Mesothelial cell of epicardium (in vitro differentiated cells): ENCODE data around the gene GJA5. TPM values are rescaled to one million over a fixed set of nuclear protein-coding genes. Genes with fewer than 3 reads are reported as not detected.
"Not testable (repeated sequence)": the region's sequence is repeated elsewhere in the genome, so short reads cannot be mapped to it uniquely, and the experiment has no call there.

Source experiments
- DNase-seq, 2 experiments: peaks; one replicate each; pipeline ENCODE4 v3.0.0; 2021; ENCODE audit warnings: low spot score in 2 of 2; ENCODE audit not compliant: unreplicated experiment in 2 of 2
- H3K27ac Mint-ChIP-seq: 2 replicates; pipeline ENCODE4 v1.8.0; 2021; ENCODE audit warnings: mixed read lengths
- H3K27me3 Mint-ChIP-seq: 2 replicates; pipeline ENCODE4 v1.8.0; 2021; ENCODE audit warnings: low read depth, mixed read lengths
- H3K36me3 Mint-ChIP-seq: 2 replicates; pipeline ENCODE4 v1.8.0; 2021; ENCODE audit warnings: mixed read lengths
- H3K4me1 Mint-ChIP-seq: 2 replicates; pipeline ENCODE4 v1.8.0; 2021; ENCODE audit warnings: mixed read lengths
- H3K4me3 Mint-ChIP-seq: 2 replicates; pipeline ENCODE4 v1.8.0; 2021; ENCODE audit warnings: mild to moderate bottlenecking, moderate library complexity, mixed read lengths
- H3K9me3 Mint-ChIP-seq: 2 replicates; pipeline ENCODE4 v1.8.0; 2021; ENCODE audit warnings: mixed read lengths
- CTCF ChIP-seq: fragments of 200-600 bp; sonication (generic); IDR thresholded peaks from one replicate; pipeline ENCODE4 v1.5.0; 2021; ENCODE audit warnings: antibody characterized with exemption; ENCODE audit not compliant: unreplicated experiment
- total RNA-seq: library from RNA; stranded (reverse); gene quantifications from 3 replicates; pipeline ENCODE4 v1.2.1, GENCODE V29; 2021

The GJA5 gene
- total RNA-seq, 1 donor from 2014 or later = 1.3 TPM

GRCh38 chr1:147738739-147739476, 21.5 kb downstream of the GJA5 start:
- H3K27me3 Mint-ChIP-seq = peaks cover 9% of the 10 kb centered on the region
- no peak for TF ChIP-seq CTCF
- no peaks in the 10 kb centered on the region for H3K9me3 Mint-ChIP-seq
- DNase-seq = no peak
- no peak overlapping the region for H3K27ac Mint-ChIP-seq
- H3K4me1 Mint-ChIP-seq = no peaks in the 10 kb centered on the region
- no peak overlapping the region for H3K4me3 Mint-ChIP-seq
- H3K36me3 Mint-ChIP-seq = no peaks in the 10 kb centered on the region

- H3K36me3 Mint-ChIP-seq = no peaks in the 10 kb centered on the region
- no peak overlapping the region for H3K27ac Mint-ChIP-seq
- H3K4me1 Mint-ChIP-seq = no peaks in the 10 kb centered on the region
- no peak for TF ChIP-seq CTCF
- no peak overlapping the region for H3K4me3 Mint-ChIP-seq
- no peaks in the 10 kb centered on the region for H3K9me3 Mint-ChIP-seq
- peaks cover 9% of the 10 kb centered on the region for H3K27me3 Mint-ChIP-seq
- no peak for DNase-seq
Measured at GRCh38 chr1:147738129-147738528, 22.3 kb downstream of the GJA5 start.

GRCh38 chr1:147736883-147737282, 23.5 kb downstream of the GJA5 start:
- H3K36me3 Mint-ChIP-seq = no peaks in the 10 kb centered on the region
- TF ChIP-seq CTCF = no peak
- H3K27ac Mint-ChIP-seq = no peak overlapping the region
- H3K4me3 Mint-ChIP-seq = no peak overlapping the region
- no peaks in the 10 kb centered on the region for H3K9me3 Mint-ChIP-seq
- peaks cover 9% of the 10 kb centered on the region for H3K27me3 Mint-ChIP-seq
- H3K4me1 Mint-ChIP-seq = no peaks in the 10 kb centered on the region
- DNase-seq = no peak

- H3K36me3 Mint-ChIP-seq = no peaks in the 10 kb centered on the region
- no peak overlapping the region for H3K27ac Mint-ChIP-seq
- no peak for DNase-seq
- no peak for TF ChIP-seq CTCF
- no peaks in the 10 kb centered on the region for H3K4me1 Mint-ChIP-seq
- H3K9me3 Mint-ChIP-seq = peaks cover 4% of the 10 kb centered on the region
- H3K27me3 Mint-ChIP-seq = peaks cover 4% of the 10 kb centered on the region
- H3K4me3 Mint-ChIP-seq = no peak overlapping the region
Measured at GRCh38 chr1:147735423-147735822, 25.0 kb downstream of the GJA5 start.

GRCh38 chr1:147734291-147734841, 26.0 kb downstream of the GJA5 start:
- H3K27ac Mint-ChIP-seq, H3K27me3 Mint-ChIP-seq, H3K4me3 Mint-ChIP-seq, H3K4me1 Mint-ChIP-seq, H3K9me3 Mint-ChIP-seq, DNase-seq, H3K36me3 Mint-ChIP-seq: not testable (repeated sequence)

GRCh38 chr1:147729315-147729714, 31.1 kb downstream of the GJA5 start:
- peaks cover 5% of the 10 kb centered on the region for H3K27me3 Mint-ChIP-seq
- no peaks in the 10 kb centered on the region for H3K36me3 Mint-ChIP-seq
- H3K9me3 Mint-ChIP-seq = peaks cover 4% of the 10 kb centered on the region
- no peak for DNase-seq
- no peak overlapping the region for H3K27ac Mint-ChIP-seq
- H3K4me1 Mint-ChIP-seq = no peaks in the 10 kb centered on the region
- no peak overlapping the region for H3K4me3 Mint-ChIP-seq
- TF ChIP-seq CTCF = no peak
